EL (cell line): ENCODE results near the gene SLC16A9.
"Not testable (repeated sequence)": the region's sequence is repeated elsewhere in the genome, so short reads cannot be mapped to it uniquely, and the experiment has no call there.

ENCODE experiments used
- DNase-seq: peaks from one replicate; pipeline ENCODE4 v3.0.0-alpha.2; 2016

Gene SLC16A9

GRCh38 chr10:59672150-59672875 lies 37.3 kb downstream of the SLC16A9 start:
- DNase-seq = no peak

GRCh38 chr10:59670269-59670668 lies 39.4 kb downstream of the SLC16A9 start:
- no peak for DNase-seq

DNA sequence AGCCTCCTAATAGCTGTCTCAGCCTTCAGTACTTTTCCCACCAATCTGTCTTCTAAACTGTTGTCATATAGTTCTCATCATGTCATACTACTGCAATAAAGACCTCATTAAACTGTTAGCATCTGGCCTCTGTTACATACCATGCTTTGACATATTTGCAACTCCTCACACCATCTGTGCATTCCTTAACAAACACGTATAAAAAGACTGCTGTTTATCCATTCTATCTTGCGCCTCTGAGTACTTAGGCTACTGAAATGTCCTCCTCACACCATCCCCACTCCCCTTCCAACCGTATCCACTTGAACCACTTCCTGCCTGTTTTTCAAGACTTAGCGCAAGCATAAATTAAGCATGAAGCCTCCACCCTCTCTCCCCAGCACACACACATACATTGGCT lies 41.6 kb downstream of the SLC16A9 start:
- no peak for DNase-seq

DNA sequence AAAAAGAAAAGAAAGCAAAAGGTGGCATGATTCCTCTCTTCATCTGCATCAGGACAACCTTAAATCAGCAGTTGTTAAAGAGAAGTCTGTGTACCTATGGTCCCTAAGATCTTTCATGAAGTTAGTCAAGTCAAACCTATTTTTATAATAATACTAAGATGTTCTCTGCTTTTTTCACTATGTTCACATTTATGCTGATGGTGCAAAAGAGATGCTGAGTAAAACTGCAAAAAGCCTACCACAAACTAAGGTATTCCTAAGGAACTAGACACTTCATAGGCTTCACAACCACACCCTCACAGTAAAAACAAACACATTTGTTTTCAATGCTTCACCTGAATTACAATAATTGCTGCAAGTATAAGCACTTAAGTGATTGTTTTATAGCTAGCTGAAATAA lies 43.3 kb downstream of the SLC16A9 start:
- DNase-seq = no peak

DNA sequence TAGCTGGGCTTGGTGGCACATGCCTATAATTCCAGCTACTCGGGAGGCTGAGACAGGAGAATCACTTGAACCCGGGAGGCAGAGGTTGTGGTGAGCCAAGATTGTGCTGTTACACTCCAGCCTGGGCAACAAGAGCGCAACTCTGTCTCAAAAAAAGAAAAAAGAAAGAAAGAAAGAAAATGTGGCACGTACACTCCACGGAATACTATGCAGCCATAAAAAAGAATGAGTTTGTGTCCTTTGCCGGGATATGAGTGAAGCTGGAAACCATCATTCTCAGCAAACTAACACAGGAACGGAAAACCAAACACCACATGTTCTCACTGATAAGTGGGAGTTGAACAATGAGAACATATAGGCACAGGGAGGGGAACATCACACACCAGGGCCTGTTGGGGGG lies 46.4 kb downstream of the SLC16A9 start:
- DNase-seq = not testable (repeated sequence)

GRCh38 chr10:59657724-59658123 lies 51.9 kb downstream of the SLC16A9 start:
- no peak for DNase-seq

DNA sequence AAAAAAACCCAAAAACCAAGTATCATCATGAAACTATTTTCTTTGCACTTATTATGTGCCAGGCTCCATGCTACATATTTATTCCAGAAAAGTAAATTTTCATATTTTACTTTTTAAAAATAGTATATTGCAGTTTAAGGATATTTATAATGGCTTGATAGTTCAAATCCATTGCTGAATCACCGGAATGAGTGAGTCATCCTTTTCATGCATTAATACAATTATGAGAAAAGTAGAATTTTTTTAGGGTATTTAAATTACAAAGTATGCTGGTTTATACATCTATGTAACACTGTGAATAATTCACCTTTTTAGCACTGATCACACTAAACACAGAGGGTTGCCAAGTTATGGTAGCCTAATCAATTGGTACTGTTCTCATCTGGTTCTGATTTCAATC lies 54.3 kb downstream of the SLC16A9 start:
- DNase-seq = no peak

DNA sequence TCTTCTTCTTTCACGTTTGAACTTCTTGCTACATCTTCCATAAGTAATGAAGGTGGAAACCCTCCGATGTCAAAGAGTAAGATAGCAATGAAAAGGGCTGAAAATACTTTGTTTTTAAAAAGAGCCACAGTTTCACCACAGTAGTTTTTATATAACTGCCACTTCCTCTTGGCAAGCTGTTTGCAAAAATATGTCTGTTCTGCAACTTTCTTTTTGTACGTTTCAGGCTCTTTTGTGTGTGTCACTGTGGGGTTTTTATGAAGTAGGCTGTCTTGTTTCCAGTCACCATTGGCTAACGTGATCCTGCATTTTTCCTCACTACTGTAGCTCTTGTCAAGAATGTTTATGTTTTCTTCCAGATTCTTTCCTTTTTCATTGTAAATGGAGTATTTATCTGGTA lies 55.6 kb downstream of the SLC16A9 start:
- no peak for DNase-seq

- DNase-seq = no peak
Measured at GRCh38 chr10:59651902-59652301, 57.7 kb downstream of the SLC16A9 start.

- DNase-seq = no peak
Measured at GRCh38 chr10:59649606-59650346, 59.9 kb downstream of the SLC16A9 start.

DNA sequence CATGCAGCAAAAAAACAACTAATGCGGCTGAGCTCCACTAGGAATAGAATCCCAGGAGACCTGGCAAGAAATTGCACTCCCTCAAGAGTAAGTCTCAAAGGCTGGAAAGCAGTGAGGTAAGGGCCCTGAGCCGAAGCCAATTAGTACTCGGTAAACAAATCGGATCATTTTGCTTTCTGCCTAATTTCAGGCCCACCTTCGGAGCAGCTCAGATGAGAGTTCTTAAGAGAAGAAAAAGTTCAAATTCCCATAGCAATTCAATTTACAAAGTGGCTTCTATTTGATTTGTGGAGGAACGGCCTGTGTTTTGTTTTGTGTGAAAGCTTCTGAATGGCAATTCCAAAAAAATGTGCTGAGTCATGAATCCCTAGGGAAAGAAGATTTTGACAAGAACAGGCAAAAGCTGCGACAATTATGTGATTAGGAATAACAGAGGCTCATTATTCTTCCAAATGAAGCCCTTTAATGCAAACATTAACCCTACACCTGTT lies 60.9 kb downstream of the SLC16A9 start:
- no peak for DNase-seq

GRCh38 chr10:59644841-59645240 lies 64.8 kb downstream of the SLC16A9 start:
- DNase-seq = no peak

DNA sequence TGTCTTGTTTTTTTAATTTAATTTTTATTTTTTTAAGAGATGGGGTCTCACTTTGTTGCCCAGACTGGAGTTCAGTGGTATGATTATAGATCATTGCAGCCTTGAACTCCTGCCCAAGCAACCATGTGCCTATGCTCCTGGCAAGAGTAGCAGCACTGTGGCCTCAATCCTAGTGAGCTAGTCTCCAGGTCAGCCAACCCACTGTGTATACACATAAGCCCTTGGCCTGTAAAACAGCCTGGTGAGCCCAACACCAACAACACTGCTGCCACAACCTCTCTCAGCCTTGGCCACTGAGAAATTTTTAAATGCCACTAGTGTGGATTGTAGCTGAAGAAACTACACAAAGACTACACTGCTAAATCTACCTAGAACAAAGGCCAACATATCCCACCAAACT lies 68.0 kb downstream of the SLC16A9 start:
- DNase-seq = not testable (repeated sequence)

DNA sequence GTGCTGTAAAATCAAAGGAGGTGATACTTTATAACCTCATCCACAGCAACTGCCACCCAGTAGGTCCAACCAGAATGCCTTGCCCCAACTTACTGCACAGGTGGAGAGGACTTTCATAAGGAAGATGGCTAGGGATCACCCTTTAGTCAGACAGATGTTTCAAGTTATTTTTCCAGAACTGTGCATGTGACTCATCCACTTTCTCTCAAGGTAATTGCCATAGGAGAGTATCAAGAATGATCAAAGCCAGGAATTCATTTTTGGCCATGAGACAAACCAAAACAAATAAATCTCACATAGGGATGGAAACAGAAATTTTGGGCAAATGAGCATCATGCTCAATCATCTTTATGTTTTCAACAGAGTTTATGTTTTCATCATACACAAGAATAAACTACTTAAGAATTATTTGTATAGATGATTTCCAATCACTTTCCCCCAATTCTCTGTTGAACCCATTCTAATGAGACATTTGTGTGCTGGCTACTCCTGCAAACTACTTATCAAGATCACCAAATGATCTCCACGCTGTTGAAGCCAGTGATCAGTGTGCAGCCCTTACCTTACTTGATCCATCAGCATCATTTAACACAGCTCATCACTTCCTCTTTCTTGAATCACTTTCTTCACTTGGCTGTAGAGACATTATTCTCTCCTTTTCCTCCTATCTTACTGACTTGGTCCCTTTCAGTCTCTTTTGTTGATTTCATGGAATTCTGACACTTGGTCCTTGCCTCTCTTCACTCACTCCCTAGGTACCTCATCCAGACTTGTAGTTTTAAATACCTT lies 74.0 kb downstream of the SLC16A9 start:
- no peak for DNase-seq

DNA sequence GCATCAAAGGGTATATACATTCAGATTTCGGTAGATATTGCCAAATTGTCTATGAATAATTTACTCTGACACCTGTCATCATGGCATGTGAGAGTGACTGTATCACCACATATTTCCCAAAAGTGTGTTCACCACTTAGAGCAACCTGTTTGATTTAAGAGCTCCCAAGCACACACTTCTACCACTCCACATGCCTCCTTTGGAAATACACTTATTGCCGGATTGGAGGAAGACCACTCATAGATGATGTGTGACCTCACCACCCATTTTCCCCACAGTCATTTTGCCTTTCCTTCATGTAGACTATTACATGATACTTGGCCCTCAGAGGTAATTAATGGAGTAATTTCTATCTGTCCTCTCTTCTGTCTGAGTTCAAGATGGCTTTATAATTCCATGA lies 75.5 kb downstream of the SLC16A9 start:
- DNase-seq = no peak

GRCh38 chr10:59633063-59633462 lies 76.6 kb downstream of the SLC16A9 start:
- no peak for DNase-seq

DNA sequence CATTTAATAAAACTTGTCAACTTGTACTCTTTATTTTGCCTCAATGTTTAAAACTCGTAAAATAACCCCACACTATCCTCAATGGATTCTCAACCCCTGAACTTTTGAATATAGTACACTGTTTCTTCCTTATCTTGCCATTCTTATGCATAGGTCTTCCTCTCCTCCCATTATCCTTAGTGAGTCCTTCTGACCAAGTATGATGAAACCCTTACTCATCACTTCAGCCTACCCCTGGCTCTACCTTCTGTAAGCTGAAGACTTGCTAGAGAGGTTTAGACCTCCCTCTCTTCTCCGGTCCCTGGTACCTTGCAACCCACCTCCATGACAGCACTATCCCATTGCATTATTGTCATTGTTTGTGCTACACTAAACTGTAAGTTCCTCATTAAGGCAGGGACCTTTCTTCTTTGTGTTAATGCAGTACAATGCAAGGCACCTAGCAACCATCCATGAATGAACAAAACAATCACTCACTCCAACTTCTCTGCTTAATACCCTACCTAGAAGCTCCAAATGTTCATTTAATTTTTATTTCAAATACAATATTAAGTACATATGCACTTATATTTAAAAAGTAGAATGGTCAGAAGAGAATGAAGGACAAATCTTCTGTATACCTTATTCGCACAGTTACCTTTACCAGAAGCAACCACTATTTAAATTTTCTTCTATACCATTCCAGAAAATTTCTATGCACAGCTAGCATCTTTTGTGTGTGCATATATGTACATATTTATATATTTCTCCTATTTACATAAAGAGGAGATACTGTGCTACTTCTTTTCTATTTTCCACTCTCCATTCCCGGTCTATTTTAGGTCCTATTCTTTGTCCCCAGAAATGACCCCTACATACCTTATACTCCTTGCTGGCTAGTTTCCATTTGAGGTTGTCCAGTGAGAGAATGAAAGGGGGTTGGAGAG lies 77.5 kb downstream of the SLC16A9 start:
- no peak for DNase-seq

- DNase-seq = no peak
Measured at GRCh38 chr10:59631237-59631636, 78.4 kb downstream of the SLC16A9 start.

DNA sequence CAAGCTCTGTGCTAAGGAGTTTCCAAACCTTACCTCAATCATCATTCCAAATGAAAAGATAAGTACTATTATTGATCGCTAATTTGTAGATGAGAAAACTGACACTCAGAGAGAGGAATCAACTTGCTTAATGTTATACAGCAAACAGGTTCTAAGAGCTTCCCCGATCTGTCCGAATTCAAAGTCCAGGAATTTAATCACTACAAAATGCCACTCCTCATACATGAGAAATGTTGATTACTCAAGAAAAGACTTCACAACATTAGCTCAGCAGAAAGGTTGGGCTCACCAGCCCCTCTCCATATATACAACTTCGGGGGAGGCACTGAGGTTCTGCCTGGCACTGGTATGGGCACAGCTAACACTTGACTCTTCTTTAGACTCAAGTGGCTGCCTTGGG lies 80.7 kb downstream of the SLC16A9 start:
- DNase-seq = no peak

GRCh38 chr10:59628456-59628855 lies 81.2 kb downstream of the SLC16A9 start:
- no peak for DNase-seq

DNA sequence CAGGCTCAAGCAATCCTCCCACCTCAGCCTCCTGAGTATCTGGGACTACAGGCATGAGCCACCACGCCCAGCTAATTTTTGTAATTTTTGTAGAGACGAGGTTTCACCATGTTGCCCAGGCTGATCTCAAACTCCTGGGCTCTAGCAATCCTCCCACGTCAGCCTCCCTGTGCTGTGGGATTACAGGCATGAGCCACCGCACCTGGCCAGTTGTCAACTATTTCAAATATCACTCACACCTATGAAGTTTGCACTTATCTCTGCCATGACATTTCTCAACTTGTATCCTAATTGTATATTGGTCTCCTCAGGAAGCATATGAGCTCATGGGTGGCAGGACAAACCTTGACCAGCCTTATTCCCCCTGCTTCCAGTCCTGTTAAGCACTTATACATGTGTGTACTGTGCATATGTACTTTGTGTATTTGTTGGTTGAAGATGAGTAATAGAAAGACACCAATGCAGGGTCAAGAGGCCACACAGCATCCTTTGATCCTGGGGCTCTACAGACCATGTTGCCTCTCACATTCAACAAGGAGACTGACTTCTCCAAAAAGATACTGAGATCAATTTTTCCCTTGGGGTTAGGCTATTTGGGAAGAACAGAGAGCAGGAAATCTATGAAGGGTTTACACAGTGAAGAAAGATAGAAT lies 82.2 kb downstream of the SLC16A9 start:
- DNase-seq = no peak

DNA sequence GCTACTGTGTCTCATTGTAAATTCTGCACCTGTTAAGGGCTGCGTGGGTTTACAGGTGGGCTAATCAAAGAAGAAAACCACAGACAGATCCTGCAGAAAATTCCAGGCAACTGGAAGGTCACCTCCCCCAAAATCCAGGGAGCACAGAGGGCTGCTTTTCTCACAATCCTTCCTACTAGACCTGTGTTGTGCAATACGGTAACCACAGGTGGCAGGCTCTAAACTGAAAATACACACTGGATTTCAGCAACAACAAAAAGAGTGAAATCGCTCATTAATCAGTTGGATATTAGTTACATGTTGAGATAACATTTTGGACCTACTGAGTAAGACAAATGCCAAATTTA lies 83.2 kb downstream of the SLC16A9 start:
- no peak for DNase-seq
